GM18861 (cell line): Measurements from ENCODE around the gene CACNA2D4.

Source experiments
- ATAC-seq: cut with Tn5 transposase; IDR thresholded peaks from one replicate; pipeline ENCODE4 v1.9.1; 2021; ENCODE audit not compliant: unreplicated experiment

Gene CACNA2D4

GRCh38 chr12:1873531-1874510, 44.6 kb downstream of the CACNA2D4 start:
- ATAC-seq = no peak

DNA sequence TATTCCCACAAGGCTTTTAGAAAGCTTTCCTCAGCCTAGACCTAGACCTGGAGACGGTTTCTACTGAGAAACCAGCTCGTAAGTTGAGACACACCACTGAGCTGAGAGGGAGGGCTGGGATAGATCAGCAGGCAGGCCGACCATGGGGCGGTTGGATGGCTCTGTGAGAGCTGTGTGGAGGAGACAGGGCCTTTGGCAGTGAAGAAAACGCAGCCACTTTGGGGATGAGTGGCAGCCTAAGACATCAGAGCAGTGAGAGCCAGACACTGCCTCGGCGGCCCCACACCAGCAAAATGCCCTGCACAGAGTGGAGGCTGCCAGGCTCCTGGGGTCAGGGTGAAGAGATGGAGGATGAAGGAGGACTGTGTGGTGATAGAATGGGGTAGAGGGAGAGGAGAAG, 46.0 kb downstream of the CACNA2D4 start:
- ATAC-seq = no peak

GRCh38 chr12:1872001-1872400, 46.5 kb downstream of the CACNA2D4 start:
- ATAC-seq = no peak

DNA sequence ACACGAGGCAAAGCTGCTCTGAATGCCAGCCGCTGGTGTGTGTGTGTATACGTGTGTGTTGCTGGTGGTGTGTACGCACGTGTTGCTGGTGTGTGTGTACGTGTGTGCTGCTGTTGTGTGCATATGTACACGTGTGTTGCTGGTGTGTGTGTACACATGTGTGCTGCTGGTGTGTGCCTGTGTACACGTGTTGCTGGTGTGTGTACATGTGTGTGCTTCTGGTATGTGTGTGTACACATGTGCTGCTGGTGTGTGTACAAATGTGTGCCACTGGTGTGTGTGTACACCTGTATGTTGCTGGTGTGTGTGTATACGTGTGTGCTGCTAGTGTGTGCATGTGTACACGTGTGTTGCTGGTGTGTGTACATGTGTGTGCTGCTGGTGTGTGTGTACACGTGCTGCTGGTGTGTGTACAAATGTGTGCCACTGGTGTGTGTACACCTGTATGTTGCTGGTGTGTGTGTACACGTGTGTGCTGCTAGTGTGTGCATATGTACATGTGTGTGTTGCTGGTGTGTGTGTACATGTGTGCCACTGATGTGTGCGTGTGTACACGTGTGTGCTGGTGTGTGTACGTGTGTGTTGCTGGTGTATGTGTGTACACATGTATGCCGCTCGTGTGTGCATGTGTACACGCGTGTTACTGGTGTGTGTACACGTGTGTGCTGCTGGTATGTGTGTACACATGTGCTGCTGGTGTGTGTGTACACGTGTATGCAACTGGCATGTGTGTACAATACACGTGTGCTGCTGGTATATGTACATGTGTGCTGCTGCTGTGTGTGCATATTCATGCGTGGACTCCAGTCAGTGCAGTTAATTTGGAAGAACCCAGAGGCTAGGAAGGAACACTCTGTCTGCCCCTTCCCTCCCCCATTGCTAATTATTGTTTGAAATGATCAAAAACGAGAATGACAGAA, 47.2 kb downstream of the CACNA2D4 start:
- no peak for ATAC-seq

- ATAC-seq = no peak
Measured at GRCh38 chr12:1870086-1870485, 48.4 kb downstream of the CACNA2D4 start.

DNA sequence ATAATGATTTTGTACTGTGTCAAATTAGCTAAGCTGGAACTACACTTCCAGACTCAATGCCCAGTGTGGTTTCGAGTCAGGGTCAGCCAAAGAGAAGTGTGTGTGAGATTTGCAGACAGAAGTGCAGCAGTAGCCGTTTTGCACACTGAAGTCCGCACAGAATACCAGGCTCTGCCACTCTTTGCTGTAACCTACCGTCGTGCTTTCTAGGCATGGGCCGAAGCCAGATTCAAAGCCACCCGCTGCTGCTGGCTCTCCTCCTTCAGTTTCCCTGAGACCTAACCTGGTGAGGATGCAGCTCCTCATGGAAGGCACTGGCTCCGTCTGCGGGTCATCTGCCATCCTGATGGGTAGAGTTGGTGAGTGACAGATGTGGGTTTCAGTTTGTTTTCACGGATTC, 49.3 kb downstream of the CACNA2D4 start:
- ATAC-seq = no peak

- ATAC-seq = no peak
Measured at GRCh38 chr12:1865284-1865866, 53.1 kb downstream of the CACNA2D4 start.

GRCh38 chr12:1864867-1865266, 53.6 kb downstream of the CACNA2D4 start:
- ATAC-seq = no peak

DNA sequence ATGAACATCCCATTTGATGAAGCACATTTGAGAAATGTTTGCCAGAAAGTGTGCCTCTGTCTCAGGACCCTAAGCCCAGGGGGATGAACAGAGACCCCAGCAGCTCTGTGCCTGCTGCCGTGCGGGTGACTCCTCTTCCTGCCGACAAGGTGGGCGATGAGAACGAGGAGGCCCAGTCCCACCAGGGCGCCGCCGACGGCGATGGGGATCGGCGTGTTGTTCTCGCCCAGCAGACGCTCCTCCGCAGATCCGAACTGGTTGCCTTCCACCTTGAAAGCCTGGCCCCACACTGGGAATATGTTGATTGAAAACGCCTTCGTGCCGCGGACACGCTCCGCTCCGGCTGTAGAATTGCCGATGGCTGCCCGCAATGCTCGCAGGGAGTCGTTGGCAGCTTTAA, 54.0 kb downstream of the CACNA2D4 start:
- no peak for ATAC-seq

- no peak for ATAC-seq
Measured at GRCh38 chr12:1863823-1864222, 54.6 kb downstream of the CACNA2D4 start.

GRCh38 chr12:1862973-1863372, 55.5 kb downstream of the CACNA2D4 start:
- no peak for ATAC-seq

- no peak for ATAC-seq
Measured at GRCh38 chr12:1859643-1860042, 58.8 kb downstream of the CACNA2D4 start.

- no peak for ATAC-seq
Measured at GRCh38 chr12:1858456-1858855, 60.0 kb downstream of the CACNA2D4 start.

DNA sequence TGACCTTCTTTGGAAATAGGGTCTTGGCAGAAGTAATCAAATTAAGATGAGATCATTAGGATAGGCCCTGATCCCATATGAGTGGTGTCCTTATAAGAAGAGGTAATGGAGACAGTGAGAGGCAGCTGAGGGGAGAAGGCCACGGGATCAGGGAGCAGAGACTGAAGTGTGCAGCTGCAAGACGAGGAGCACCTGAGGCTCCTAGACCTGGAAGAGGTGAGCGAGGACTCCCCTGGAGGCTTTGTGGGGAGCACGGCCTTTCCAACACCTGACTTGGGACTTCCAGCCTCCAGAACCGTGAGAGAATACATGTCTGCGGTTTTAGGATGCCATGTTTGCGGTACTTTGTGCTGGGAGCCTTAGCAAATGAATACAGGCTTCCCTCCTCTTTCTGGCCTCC, 60.6 kb downstream of the CACNA2D4 start:
- no peak for ATAC-seq

GRCh38 chr12:1857086-1857485, 61.4 kb downstream of the CACNA2D4 start:
- no peak for ATAC-seq

DNA sequence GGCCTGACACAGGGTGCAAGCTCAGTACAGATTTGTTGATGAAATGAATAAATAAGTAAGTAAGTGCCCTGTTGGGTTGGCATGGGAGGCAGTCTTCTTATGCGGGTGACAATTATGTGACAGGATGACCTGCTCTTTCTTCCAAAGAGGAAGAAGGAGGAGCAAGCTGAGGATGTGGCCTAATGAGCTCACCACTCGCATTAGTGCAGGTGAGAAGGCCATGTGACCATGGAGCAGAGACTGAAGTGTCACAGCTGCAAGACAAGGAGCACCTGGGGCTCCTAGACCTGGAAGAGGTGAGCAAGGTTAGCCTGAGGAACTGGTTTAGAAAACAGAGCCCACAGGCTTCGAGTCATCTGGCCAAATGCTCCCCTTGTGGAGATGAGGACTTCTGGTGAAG, 63.2 kb downstream of the CACNA2D4 start:
- ATAC-seq = no peak

- no peak for ATAC-seq
Measured at GRCh38 chr12:1853716-1854115, 64.7 kb downstream of the CACNA2D4 start.

DNA sequence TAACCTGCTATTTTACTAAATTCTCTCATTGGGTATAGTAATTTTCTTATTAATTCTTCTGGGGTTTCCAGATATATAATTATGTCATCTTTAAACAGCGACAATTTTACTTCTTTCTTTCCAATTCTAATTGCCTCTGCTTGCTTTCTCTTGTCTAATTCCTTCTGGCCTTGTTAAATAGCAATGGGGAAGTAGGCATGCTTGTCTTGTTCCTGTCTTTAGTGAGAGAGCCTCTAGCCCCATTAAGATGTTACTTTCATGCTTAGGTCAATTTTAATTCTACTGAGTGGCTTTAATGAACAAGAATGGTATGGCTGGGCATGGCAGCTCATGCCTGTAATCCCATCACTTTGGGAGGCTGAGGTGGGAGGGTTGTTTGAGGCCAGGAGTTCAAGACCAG, 66.4 kb downstream of the CACNA2D4 start:
- ATAC-seq = no peak

DNA sequence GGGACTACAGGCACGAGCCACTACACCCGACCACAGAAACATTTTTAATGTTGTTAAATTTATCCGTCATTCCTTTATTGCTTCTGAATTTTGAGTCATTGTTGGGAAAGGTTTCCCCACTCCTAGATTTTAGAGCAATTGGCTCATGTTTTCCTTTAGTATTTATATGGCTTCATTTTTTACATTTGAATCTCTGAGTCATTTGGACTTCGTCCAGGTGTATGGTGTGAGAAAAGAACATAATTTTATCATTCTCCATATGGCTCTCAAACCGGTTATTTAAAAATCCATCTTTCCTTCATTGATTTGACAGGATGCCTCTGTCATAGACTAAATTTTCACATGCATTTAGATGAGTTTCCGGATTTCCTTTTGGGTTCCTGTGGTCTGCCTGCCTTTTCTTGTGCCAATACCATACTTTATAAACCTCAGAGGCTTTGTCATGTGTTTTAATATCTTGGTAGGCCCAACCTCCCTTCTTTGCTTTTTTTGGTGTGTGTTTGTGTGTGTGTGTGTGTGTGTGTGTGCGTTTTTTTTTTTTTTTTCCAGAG, 67.2 kb downstream of the CACNA2D4 start:
- no peak for ATAC-seq

DNA sequence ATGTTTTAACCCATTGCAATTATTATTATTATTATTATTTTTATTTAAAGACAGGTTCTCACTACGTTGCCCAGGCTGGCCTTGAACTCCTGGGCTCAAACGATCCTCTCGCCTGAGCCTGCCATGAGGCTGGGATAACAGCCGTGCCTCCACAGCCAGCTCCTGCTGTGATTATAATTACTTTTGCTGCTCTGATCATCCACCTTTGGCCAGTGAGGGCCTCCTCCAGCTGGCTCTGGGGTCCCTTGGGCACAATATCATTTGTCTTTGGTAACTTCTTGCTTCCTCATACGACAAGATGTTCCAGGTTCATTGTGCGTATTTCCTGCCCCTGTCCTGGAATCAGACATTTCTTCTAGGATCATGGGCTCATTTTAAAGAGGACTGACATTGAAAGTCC, 69.7 kb downstream of the CACNA2D4 start:
- ATAC-seq = no peak

DNA sequence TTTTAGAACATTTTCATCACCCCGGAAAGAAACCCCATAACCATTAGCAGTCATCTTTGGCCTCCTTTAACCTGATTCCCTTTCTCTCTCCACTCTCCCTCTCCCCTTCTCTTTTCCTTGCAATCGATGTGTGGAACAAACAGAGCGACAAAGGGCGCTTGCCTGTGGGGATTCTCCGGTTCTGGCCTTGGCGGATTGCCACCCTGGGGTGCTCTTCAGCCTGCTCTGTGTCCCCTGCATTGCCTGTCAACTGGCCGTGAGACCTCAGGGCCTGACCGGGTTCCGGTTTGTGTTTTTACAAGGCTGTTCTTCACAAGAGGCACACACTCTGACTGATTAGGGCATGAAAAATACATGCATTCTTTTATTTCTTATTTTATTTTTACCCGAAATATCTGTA, 70.3 kb downstream of the CACNA2D4 start:
- ATAC-seq = no peak
